Lower leg skin (tissue), 4 donors: ENCODE data around the gene UQCC2. TPM values are rescaled to one million over a fixed set of nuclear protein-coding genes. Genes with fewer than 3 reads are reported as not detected.

Experiments
- DNase-seq, 2 donors: peaks; one replicate each; pipeline ENCODE4 v3.0.0-alpha.2; 2019; ENCODE audit warnings: low spot score in 2 of 2
- H3K4me3 ChIP-seq: fragments of 200-600 bp; sonication (generic); 2 replicates; pipeline ENCODE4 v1.5.1; 2017; ENCODE audit warnings: mild to moderate bottlenecking, low read depth; ENCODE audit not compliant: poor library complexity, severe bottlenecking
- POLR2A ChIP-seq, 2 donors: fragments of 450-650 bp; IDR thresholded peaks; one replicate each; pipeline ENCODE4 v1.6.1; 2016 to 2017; ENCODE audit warnings: antibody characterized with exemption in 2 of 2, mild to moderate bottlenecking in 1 of 2, moderate library complexity in 1 of 2
- WGBS, 2 donors: methylation state at CpG; one replicate each; pipeline ENCODE4 v1.1.5; 2018; 5-methylcytosine and 5-hydroxymethylcytosine counted together
- intact Hi-C: fragments of 100-400 bp; cut with DNase I; formaldehyde crosslinking; loops from one replicate; pipeline ENCODE4 v1.15.0; 2023; ENCODE audit warnings: low total_unique reads
- total RNA-seq, 4 donors: library from RNA; depleted of rRNA; stranded (reverse); fragments of >200 nt; gene quantifications; one replicate each; pipeline ENCODE4 v1.1.0, GENCODE V29; 2016
- TF ChIP-seq, protein P1 (sequence below), 3 donors: fragments of 450-650 bp; IDR thresholded peaks; one replicate each; pipeline ENCODE4 v1.5.1; 2016; ENCODE audit warnings: antibody characterized with exemption in 3 of 3, mild to moderate bottlenecking in 3 of 3, moderate library complexity in 2 of 3

The UQCC2 gene
- total RNA-seq, 4 donors from 2014 or later, result 8.5 to 20.4 (median 10.2) TPM

GRCh38 chr6:33686225-33686924 lies 25.1 kb downstream of the UQCC2 start:
- no peak overlapping the region for H3K4me3 ChIP-seq
- 72 to 82% methylated on average over 6 of the region's 6 CpGs for WGBS, 2 donors
- DNase-seq, result no peak
- intact Hi-C loops, result no loop called here
- no peak for TF ChIP-seq POLR2A (IDR thresholded peaks at IDR 0.05)
- TF ChIP-seq, protein P1, sequence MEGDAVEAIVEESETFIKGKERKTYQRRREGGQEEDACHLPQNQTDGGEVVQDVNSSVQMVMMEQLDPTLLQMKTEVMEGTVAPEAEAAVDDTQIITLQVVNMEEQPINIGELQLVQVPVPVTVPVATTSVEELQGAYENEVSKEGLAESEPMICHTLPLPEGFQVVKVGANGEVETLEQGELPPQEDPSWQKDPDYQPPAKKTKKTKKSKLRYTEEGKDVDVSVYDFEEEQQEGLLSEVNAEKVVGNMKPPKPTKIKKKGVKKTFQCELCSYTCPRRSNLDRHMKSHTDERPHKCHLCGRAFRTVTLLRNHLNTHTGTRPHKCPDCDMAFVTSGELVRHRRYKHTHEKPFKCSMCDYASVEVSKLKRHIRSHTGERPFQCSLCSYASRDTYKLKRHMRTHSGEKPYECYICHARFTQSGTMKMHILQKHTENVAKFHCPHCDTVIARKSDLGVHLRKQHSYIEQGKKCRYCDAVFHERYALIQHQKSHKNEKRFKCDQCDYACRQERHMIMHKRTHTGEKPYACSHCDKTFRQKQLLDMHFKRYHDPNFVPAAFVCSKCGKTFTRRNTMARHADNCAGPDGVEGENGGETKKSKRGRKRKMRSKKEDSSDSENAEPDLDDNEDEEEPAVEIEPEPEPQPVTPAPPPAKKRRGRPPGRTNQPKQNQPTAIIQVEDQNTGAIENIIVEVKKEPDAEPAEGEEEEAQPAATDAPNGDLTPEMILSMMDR (IDR thresholded peaks at IDR 0.05), result no peak

- no peak for DNase-seq
- 92% methylated on average over 38 of the region's 38 CpGs for WGBS, 2 donors
- TF ChIP-seq, protein P1 (IDR thresholded peaks at IDR 0.05), result no peak
- TF ChIP-seq POLR2A (IDR thresholded peaks at IDR 0.05), result no peak
- intact Hi-C loops, result no loop called here
- H3K4me3 ChIP-seq, result no peak overlapping the region
These were observed 25.9 kb downstream of the UQCC2 start for GRCh38 chr6:33685411-33686224.

GRCh38 chr6:33684983-33685382 lies 26.5 kb downstream of the UQCC2 start:
- DNase-seq, result no peak

GRCh38 chr6:33684428-33684896 lies 27.0 kb downstream of the UQCC2 start:
- TF ChIP-seq, protein P1 (IDR thresholded peaks at IDR 0.05), result no peak
- no peak for TF ChIP-seq POLR2A (IDR thresholded peaks at IDR 0.05)
- intact Hi-C loops, result no loop called here
- H3K4me3 ChIP-seq, result no peak overlapping the region
- no peak for DNase-seq
- WGBS, 2 donors, result 93 to 96% methylated on average over 13 to 16 of the region's 16 CpGs

More at GRCh38 chr6:33684983-33685382, 26.5 kb downstream of the UQCC2 start:
- intact Hi-C loops, result no loop called here
- TF ChIP-seq POLR2A (IDR thresholded peaks at IDR 0.05), result no peak
- TF ChIP-seq, protein P1 (IDR thresholded peaks at IDR 0.05), result no peak
- no peak overlapping the region for H3K4me3 ChIP-seq
- 94 to 95% methylated on average over 7 of the region's 7 CpGs for WGBS, 2 donors

DNA sequence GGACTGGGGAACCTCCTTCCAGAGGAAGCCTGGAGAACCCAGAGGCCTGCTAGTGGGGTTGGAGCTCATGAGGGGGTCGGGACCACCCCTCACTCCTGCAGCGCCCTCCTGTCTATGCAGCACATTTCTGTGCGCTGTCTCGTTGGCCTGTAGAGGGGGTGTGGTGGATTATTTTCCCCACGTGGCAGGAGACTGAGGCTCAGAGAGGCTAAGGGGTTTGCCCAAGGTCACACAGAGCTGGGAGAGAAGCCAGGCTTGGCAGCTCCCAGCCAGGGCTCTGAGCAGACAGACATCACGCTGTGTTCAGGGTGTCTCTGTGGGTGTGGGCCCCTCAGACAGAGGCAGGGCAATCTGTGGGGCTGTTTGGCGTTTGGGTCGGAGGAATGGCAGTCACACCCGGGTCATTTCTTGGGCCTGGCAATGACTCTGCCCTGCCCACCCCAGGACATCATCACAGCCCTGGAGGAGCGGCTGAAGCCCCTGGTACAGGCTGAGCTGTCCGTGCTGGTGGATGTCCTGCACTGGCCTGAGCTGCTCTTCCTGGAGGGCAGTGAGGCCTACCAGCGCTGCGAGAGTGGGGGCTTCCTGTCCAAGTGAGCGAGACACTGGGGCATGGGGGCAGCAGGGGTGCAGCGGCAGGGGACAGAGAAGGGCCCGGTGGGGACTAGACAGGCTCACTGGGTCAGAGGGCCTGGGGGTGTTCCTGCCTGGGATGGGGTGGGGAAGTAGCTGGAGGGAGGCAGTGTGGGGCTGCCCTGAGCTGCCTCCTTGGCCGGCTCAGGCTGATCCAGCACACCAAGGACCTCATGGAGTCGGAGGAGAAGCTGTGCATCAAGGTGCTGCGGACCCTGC lies 27.7 kb downstream of the UQCC2 start:
- intact Hi-C loops, result no loop called here
- TF ChIP-seq, protein P1 (IDR thresholded peaks at IDR 0.05), result no peak
- TF ChIP-seq POLR2A (IDR thresholded peaks at IDR 0.05), result no peak
- 78 to 82% methylated on average over 15 to 19 of the region's 19 CpGs for WGBS, 2 donors
- no peak for DNase-seq
- no peak overlapping the region for H3K4me3 ChIP-seq
